ENCODE data around the gene SIRPB1.
A peak's percentile ranks its signal among the peaks of the same experiment; 100 is the strongest.
"Not testable (repeated sequence)": the region's sequence is repeated elsewhere in the genome, so short reads cannot be mapped to it uniquely, and the experiment has no call there.

The SIRPB1 gene

GRCh38 chr20:1636621-1637020, 16.8 kb upstream of the SIRPB1 start:
- DNase-seq, result peak in 1 of 4 experiments; percentile 36

DNA sequence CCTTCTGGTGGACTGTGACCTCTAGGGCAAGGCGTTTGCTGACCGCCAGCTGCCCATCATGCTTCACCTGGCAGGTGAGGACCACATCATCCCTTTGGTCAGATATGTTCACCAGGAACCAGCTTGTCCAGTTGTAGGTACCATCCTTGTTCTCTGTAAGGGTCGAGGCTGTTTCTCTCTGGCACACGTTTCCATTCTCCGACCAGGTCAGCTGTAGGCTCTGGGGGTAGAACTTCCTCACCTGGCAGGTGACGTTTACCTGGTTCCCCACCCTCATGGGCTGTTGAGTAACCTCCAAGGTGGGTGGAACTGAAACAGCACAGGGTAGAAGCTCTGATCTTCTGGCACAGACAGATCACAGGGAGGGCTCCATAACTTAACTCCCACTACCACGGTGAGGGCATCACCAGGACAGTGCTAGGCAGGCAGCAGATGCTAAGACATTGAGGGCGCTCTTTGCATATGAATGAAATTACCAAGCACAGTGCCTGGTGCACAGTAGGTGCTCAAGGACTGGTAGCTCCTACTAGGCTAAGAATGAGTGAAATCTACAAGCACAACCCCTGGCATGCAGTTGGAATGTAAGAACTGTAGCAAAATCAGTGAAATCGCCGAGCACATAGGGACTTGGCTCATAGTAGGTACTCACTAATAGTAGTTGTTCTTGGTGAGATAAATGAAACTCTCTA, 15.6 kb upstream of the SIRPB1 start:
- DNase-seq, result no peak

DNA sequence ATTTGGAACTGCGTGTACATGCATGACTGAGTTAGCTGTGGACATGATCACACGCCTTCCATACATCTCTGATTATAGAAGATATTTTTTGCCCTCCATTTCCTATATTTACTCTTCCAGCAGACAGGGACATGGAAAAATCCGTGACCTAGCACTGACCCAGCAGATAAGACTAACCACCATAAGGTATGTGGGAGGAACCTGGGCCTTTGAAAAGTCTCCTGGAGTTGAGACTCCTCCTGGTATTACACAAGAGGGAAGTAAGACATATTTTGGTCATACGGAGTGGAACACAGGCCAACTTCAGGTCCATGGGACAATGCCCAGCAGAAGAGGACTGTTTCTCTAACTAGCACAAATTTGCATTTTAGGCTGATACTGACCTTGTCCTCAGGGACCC, 13.7 kb upstream of the SIRPB1 start:
- peak in 3 of 4 experiments; percentile 1 to 35 (median 32) for DNase-seq

DNA sequence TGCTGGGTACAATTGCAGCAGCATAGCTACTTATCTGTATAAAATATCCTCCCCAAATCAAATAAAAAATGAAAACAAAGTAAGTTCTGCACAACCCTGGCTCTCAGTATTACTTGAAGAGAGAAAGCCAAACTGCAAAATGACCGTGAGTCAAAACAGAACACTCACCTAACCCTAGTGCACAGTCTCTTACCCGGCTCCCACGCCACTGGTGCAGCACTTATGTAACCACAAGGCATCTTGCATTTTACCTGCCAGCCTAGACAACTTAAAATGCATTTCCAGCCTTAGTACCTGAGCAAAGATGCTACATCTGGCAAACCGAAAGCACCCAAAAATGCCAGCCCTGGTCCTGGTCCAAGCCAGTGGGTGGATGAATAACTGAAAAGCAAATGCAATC, 12.4 kb upstream of the SIRPB1 start:
- DNase-seq, result peak in 1 of 4 experiments; percentile 0

GRCh38 chr20:1631309-1632151, 11.7 kb upstream of the SIRPB1 start:
- no peak for DNase-seq

GRCh38 chr20:1630186-1630585, 10.4 kb upstream of the SIRPB1 start:
- peak in 1 of 4 experiments; percentile 0 for DNase-seq

DNA sequence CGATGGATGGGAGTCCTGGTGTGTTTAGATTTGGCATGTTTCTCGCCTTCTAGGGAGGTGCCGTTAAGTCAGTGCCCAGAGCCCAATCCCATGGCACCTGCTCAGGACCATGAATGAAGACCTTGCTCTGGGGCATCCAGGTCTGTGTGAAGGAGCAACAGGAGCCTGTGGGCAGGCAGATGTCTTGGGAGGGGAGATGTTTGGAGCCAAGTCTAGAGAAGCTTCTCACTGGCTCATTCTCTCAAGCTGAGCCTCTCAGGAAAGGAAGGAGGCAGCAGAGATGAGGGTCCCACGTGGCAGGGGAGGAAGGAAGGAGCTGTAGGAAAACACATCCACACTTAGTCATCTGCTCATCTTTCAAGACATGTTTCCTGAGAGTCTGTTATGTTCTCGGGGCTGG, 9.5 kb upstream of the SIRPB1 start:
- DNase-seq, result no peak

GRCh38 chr20:1628621-1629020, 8.8 kb upstream of the SIRPB1 start:
- no peak for DNase-seq

DNA sequence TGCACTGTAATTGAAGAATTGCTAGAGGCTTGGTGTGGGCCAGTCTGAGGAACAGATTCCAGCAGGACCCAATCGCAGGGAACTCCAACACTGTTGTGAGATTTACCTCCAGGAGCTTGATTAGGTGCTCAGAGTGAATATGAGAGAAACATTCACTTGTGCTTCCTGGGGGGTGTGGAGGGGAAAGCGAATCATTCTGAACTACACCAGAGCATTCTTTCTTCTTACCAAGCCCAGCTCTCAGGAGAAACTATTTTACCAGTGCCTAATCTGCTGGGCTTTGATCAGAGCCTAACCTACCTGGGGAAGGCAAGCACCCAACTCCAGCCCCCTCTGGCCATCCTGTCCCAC, 7.4 kb upstream of the SIRPB1 start:
- DNase-seq, result no peak

- peak; percentile 41 to 74 (median 66) for DNase-seq
Measured at GRCh38 chr20:1626528-1627199, 6.9 kb upstream of the SIRPB1 start.

- DNase-seq, result peak in 1 of 4 experiments; percentile 0
Measured at GRCh38 chr20:1625083-1625690, 5.4 kb upstream of the SIRPB1 start.

DNA sequence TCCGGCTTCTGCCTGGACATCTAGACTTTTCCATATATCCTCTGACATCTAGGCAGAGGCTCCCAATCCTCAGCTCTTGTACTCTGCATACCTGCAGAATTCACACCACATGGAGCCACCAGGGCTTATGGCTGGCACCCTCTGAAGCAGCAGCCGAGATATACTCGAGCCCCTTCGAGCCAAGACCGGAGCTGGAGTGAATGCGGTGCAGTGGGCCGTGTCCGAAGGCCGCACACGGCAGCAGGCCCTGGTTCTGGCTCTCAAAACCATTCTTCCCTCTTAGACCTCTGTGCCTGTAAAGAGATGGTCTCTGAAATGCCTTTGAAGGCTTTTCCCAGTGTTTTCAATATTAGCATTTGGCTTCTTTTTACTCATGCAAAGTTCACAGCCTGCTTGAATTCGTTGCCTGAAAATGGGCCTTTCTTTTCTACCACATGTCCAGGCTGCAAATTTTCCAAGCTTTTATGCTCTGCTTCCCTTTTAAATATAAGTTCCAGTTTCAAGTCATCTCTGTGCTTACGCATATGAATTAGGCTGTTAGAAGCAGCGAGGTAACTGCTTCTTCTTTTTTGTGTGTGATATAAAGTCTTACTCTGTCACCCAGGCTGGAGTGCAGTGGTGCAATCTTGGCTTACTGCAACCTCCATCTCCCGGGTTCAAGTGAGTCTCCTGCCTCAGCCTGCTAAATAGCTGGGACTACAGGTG, 3.8 kb upstream of the SIRPB1 start:
- peak; percentile 64 to 91 (median 77) for DNase-seq

- DNase-seq, result peak in 3 of 4 experiments; percentile 50 to 66 (median 52)
Measured at GRCh38 chr20:1622450-1622849, 2.6 kb upstream of the SIRPB1 start.

DNA sequence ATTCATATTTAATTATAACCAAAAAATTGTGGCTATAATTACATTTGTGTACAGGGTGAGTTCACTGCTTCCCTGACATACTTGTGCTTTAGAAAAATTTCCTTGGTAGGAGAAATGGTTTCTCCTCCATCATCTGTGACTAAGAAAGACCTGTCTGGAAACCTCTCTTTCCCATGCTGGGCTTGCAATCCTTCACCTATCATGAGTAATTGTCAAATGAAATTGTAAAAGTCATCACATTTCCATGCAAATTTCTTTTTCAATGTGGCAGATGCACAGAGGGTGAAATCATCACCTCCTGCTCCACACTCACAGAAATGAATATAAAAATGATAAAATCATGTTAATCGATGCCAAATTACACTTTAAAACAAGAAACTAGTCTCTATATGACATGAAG, 1.5 kb upstream of the SIRPB1 start:
- peak in 1 of 4 experiments; percentile 0 for DNase-seq

GRCh38 chr20:1618954-1619540, 762 bp downstream of the SIRPB1 start:
- peak; percentile 49 to 76 (median 72) for DNase-seq

DNA sequence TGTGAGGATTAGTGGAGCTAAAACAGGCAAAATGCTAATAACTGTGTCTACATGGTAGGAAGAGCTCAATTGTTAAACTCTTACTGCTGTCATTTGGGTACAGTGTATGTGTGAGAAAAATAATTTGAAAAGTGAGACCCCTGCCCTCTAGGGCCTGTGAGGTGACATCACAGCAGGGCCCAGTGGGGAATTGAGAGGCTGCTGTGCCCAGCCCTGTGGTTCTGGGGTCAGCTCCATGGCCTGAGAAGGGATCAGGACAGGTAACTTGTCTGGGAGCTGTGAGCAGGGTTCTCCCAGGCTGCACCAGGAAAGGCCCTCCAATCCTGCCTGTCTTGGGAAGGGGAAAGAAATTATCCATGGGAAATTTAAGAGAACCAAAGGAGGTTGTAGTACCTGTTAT, 1.3 kb downstream of the SIRPB1 start:
- peak in 1 of 4 experiments; percentile 0 for DNase-seq

DNA sequence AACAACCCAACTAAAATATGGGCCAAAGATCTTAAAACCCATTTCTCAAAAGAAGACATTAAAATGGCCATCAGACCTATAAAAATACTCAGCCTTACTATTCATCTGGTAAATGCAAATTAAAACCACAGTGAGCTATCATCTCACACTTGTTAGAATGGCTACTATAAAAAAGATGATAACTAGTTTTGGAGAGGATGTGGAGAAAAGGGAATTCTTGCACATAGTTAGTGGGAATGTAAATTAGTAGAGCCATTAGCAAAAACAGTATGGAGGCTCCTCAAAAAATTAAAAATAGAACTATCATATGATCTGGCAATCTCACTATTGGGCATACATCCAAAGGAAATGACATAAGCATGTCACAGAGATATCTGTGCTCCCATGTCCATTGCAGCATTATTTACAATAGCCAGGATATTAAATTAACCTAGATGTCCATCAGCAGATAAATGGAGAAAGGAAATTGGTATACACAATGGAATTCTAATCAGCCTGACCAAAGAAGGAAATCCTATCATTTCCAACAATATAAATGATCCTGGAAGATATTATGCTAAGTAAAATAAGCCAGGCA, 2.9 kb downstream of the SIRPB1 start:
- DNase-seq, result peak in 3 of 4 experiments; percentile 23 to 53 (median 41)

DNA sequence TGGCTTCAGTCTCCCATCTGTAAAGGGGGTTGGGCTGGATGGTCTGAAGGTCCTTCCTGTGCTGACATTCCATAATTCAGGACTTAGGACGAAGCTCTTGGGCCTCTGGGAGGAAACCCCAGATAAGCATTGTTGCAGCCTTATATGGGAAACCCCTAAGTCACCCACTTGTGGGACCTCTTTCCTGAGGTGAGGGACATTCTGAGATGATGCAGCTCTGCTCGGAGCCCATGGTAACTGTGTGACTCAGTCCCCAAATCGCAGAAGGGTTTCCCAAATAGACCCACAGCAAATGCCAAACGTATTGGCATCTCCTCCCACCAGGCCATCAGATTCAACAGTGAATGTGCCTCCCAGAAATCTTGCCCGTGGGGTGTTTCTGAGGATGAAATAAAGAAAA, 9.4 kb downstream of the SIRPB1 start:
- not testable (repeated sequence) for DNase-seq

DNA sequence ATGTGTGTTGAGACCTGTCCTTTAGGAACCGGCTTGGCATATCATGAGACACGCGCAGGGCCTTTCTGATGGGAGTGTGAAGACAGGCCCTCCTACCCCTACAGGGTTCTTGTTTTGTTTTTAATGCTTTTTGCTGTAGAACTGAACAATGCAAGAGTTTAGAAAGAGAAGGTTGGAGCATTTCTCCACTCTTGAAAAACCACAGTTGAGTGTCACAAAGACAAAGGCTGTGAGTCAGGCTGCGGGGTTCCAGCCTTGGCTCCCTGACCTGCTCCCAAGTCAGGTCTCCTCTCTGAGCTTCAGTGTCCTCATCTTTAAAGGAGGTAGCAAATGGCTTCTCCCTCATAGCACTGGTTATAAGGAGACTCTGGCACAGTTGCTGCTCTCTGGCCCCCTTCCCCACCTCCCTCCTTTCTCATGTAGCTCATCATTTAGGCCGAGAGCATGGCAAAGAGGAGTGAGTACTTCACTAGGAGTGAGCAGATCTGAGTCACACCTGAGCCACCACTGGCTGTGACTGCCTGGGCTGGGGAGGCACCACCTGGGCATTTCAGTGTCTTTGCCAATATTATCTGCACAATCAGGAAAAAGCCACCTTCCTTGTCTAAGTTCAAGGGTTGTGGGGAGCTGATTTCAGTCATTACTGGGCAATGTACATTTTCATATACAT, 11.0 kb downstream of the SIRPB1 start:
- DNase-seq, result not testable (repeated sequence)

DNA sequence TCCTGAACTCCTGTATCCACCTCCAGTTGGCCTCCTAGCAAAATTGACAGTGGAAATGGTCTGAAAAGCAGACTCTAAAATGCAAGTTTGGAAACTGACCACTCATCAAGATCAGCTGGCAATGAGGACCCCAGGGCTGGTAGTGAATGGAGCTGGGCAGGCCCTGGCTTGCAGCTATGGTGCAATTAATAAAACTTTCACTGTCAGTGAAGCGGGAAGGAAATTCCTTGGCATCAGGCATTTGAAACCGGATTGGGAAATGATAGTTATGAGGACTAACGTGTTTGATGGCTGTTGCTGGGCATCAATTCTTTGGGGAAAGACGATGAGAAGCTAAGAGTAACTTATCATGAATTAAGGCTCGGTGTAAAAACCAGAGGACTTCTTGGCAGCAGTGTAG, 19.1 kb downstream of the SIRPB1 start:
- no peak for DNase-seq

DNA sequence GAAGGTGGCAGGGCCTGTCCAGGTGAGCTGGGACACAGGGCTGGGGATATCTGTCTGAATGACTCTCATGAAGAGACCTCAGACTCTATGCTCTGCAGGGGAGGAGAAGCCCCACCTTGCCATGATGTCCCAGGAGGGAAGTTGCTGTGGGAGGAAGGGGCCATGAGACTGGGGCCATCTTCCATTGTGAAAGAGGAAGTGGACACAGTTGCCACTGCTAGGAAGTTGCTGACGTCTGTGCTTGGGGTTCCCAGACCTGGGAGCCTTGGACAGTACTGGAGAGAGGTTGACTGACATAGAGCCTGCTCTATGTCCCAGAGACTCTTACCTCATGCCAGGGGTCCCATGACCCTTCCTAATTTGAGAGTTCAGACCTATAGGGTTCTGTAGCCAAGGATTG, 24.5 kb downstream of the SIRPB1 start:
- peak in 1 of 4 experiments; percentile 75 for DNase-seq
